Keratinocyte (primary cell): Measurements from ENCODE around the gene PTOV1. TPM values are rescaled to one million over a fixed set of nuclear protein-coding genes. Genes with fewer than 3 reads are reported as not detected.

Source experiments
- DNase-seq: peaks from one replicate; pipeline ENCODE4 v3.0.0-alpha.2; 2011; ENCODE audit warnings: low read depth, missing footprints, low spot score
- FAIRE-seq: peaks from 2 replicates; lab custom pipeline; 2011; peaks lifted over from hg19 to GRCh38; lab: Jason Lieb, UNC
- H2AFZ ChIP-seq: 2 replicates; pipeline ENCODE4 v1.6.0; 2012; ENCODE audit warnings: low read length, control low read depth, inconsistent platforms; ENCODE audit not compliant: control insufficient read depth
- H3K27ac ChIP-seq: 2 replicates; pipeline ENCODE4 v1.5.1; 2011; ENCODE audit warnings: low read length; ENCODE audit not compliant: control insufficient read depth, insufficient read depth
- H3K27me3 ChIP-seq: 3 replicates; pipeline ENCODE4 v1.6.0; 2011; ENCODE audit warnings: low read length; ENCODE audit not compliant: control insufficient read depth, insufficient read depth; ENCODE audit errors: extremely low read depth
- H3K36me3 ChIP-seq, 2 experiments: 2 replicates in 1 of 2; 3 replicates in 1 of 2; pipeline ENCODE4 v1.5.1; 2011; ENCODE audit warnings: low read length in 2 of 2, mild to moderate bottlenecking in 1 of 2; ENCODE audit not compliant: control insufficient read depth in 2 of 2, insufficient read depth in 2 of 2; ENCODE audit errors: extremely low read depth in 1 of 2
- H3K4me1 ChIP-seq: 3 replicates; pipeline ENCODE4 v1.5.1; 2011; ENCODE audit warnings: low read length; ENCODE audit not compliant: control insufficient read depth, insufficient read depth; ENCODE audit errors: extremely low read depth
- H3K4me2 ChIP-seq: 3 replicates; pipeline ENCODE4 v1.6.0; 2011; ENCODE audit warnings: low read depth, low read length; ENCODE audit not compliant: control insufficient read depth, insufficient read depth; ENCODE audit errors: extremely low read depth
- H3K4me3 ChIP-seq, 3 experiments: fragments of 200-600 bp in 1 of 3; sonication (generic) in 1 of 3; 2 replicates in 2 of 3; 3 replicates in 1 of 3; pipeline ENCODE4 v1.5.1; 2011 to 2016; ENCODE audit warnings: low read length in 3 of 3, mild to moderate bottlenecking in 3 of 3, control low read depth in 2 of 3, inconsistent platforms in 1 of 3, low read depth in 1 of 3, mixed read lengths in 1 of 3, mixed run types in 1 of 3, moderate library complexity in 1 of 3; ENCODE audit not compliant: control insufficient read depth in 2 of 3, insufficient read depth in 2 of 3; ENCODE audit errors: extremely low read depth in 1 of 3
- H3K79me2 ChIP-seq: 2 replicates; pipeline ENCODE4 v1.6.0; 2012; ENCODE audit warnings: low read length; ENCODE audit not compliant: control insufficient read depth, insufficient read depth
- H3K9ac ChIP-seq: 3 replicates; pipeline ENCODE4 v1.6.0; 2011; ENCODE audit warnings: low read length; ENCODE audit not compliant: control insufficient read depth, insufficient read depth; ENCODE audit errors: extremely low read depth
- H3K9me1 ChIP-seq: 3 replicates; pipeline ENCODE4 v1.6.0; 2011; ENCODE audit warnings: low read length; ENCODE audit not compliant: control insufficient read depth, insufficient read depth; ENCODE audit errors: extremely low read depth
- H3K9me3 ChIP-seq: 2 replicates; pipeline ENCODE4 v1.5.1; 2012; ENCODE audit warnings: low read depth, low read length; ENCODE audit not compliant: control insufficient read depth
- H4K20me1 ChIP-seq: 3 replicates; pipeline ENCODE4 v1.6.0; 2011; ENCODE audit warnings: low read length; ENCODE audit not compliant: control insufficient read depth, insufficient read depth; ENCODE audit errors: extremely low read depth
- CTCF ChIP-seq, 3 experiments: IDR thresholded peaks in 1 of 3; conservative IDR thresholded peaks in 1 of 3; optimal IDR thresholded peaks in 1 of 3; 2 replicates in 2 of 3; 3 replicates in 1 of 3; pipeline versions ENCODE3 to v1.5.1; 2011; ENCODE audit warnings: low read length in 3 of 3, mild to moderate bottlenecking in 3 of 3, moderate library complexity in 2 of 3, control low read depth in 1 of 3, inconsistent platforms in 1 of 3; ENCODE audit not compliant: insufficient read depth in 2 of 3; ENCODE audit errors: extremely low read depth in 1 of 3
- EZH2 ChIP-seq: IDR thresholded peaks from one replicate; pipeline ENCODE4 v1.6.1; 2012; ENCODE audit warnings: inconsistent platforms, mild to moderate bottlenecking, low read length, moderate library complexity
- dilution Hi-C: fragments of 300-500 bp; cut with MboI; formaldehyde crosslinking; loops from one replicate; pipeline ENCODE4 v1.7.0; 2020; ENCODE audit warnings: low sequenced_read_pairs; ENCODE audit not compliant: extremely low pct_ligation_motif_present
- polyA plus RNA-seq, 5 experiments: library from polyadenylated mRNA; depleted of rRNA in 3 of 5; stranded (reverse) in 3 of 5; stranded (forward) in 1 of 5; unstranded in 1 of 5; fragments of >200 nt; gene quantifications; 1 replicate in 1 of 5; 2 replicates in 3 of 5; 3 replicates in 1 of 5; pipeline versions ENCODE4 v1.2.1 to v1.2.3, GENCODE V29; 2011 to 2012; ENCODE audit warnings: missing spikeins in 2 of 5, low read depth in 1 of 5, low replicate concordance in 1 of 5

PTOV1 gene
- polyA plus RNA-seq, 1 donor (not counting 4 experiments of a cell fraction or from before 2014, with no cell fraction given), result 22.9 TPM

GRCh38 chr19:49848938-49849337 is 2.0 kb upstream of the PTOV1 start:
- no peak overlapping the region for H3K9ac ChIP-seq
- H3K27ac ChIP-seq, result no peak overlapping the region
- H3K9me3 ChIP-seq, result no peaks in the 10 kb centered on the region
- FAIRE-seq (no peak), DNase-seq (no peak)
- H3K4me1 ChIP-seq, result peaks cover 26% of the 10 kb centered on the region
- no peak overlapping the region for H2AFZ ChIP-seq
- peaks cover 5% of the 10 kb centered on the region for H4K20me1 ChIP-seq
- dilution Hi-C loops, result no loop called here
- no peak for TF ChIP-seq CTCF (optimal IDR thresholded peaks at IDR 0.05 in 1 of 3, IDR thresholded peaks at IDR 0.05 in 1 of 3, conservative IDR thresholded peaks at IDR 0.05 in 1 of 3; ENCODE audit: extremely low read depth in 1 of 3, insufficient read depth in 2 of 3, low read length in 3 of 3)
- no peaks in the 10 kb centered on the region for H3K36me3 ChIP-seq
- no peak overlapping the region for H3K4me3 ChIP-seq
- H3K4me2 ChIP-seq, result no peak overlapping the region
- H3K79me2 ChIP-seq, result peaks cover 15% of the 10 kb centered on the region
- no peaks in the 10 kb centered on the region for H3K9me1 ChIP-seq
- no peaks in the 10 kb centered on the region for H3K27me3 ChIP-seq

- Histone ChIP-seq H3K4me3 (peak overlapping the region in 1 of 3 experiments; percentile 88), H3K4me1 (peaks cover 26% of the 10 kb centered on the region), H3K79me2 (peaks cover 22% of the 10 kb centered on the region), H4K20me1 (peaks cover 5% of the 10 kb centered on the region), H3K36me3 (no peaks in the 10 kb centered on the region), H2AFZ (no peak overlapping the region), H3K9me1 (no peaks in the 10 kb centered on the region), H3K27me3 (no peaks in the 10 kb centered on the region), H3K9ac (peak overlapping the region; percentile 94), H3K27ac (no peak overlapping the region), H3K4me2 (peak overlapping the region; percentile 92), H3K9me3 (no peaks in the 10 kb centered on the region)
- TF ChIP-seq EZH2, result no peak
- TF ChIP-seq CTCF (optimal IDR thresholded peaks at IDR 0.05 in 1 of 3, IDR thresholded peaks at IDR 0.05 in 1 of 3, conservative IDR thresholded peaks at IDR 0.05 in 1 of 3; ENCODE audit: extremely low read depth in 1 of 3, insufficient read depth in 2 of 3, low read length in 3 of 3), result no peak
- DNase-seq, result no peak
- dilution Hi-C loops, result no loop called here
- no peak for FAIRE-seq
These were observed 1.3 kb upstream of the PTOV1 start for GRCh38 chr19:49849433-49850220.
